HG03575 (cell line): ENCODE results near the gene C1orf52.

Experiments used
- ATAC-seq: cut with Tn5 transposase; IDR thresholded peaks from one replicate; pipeline ENCODE4 v1.9.1; 2021; ENCODE audit not compliant: unreplicated experiment, insufficient number of reproducible peaks, low FRiP score; ENCODE audit errors: extremely low read depth

The C1orf52 gene

DNA sequence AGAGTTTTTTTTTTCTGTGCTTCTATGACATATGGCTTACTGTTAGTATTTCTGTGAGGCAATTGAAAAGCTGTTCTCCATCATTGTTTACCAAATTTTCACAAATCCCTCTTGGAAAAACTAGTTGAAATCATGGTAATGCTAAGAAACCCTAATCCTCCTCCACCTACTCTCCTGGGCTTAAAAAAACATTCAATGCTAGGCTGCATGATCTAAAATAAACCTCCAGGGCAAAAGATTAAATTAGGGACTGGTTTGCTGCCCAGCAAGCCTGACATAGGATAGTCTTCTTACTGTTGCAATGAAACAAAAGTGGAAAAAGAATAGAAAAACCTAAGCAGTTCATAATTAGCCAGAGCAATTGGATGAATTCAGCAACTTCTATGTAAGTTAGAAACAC is 16.1 kb downstream of the C1orf52 start:
- ATAC-seq, result no peak

- no peak for ATAC-seq
Observed at GRCh38 chr1:85240643-85241042, 18.8 kb downstream of the C1orf52 start.

- no peak for ATAC-seq
Observed at GRCh38 chr1:85240174-85240601, 19.3 kb downstream of the C1orf52 start.

GRCh38 chr1:85237613-85238012 is 21.8 kb downstream of the C1orf52 start:
- no peak for ATAC-seq

GRCh38 chr1:85230305-85230977 is 29.0 kb downstream of the C1orf52 start:
- ATAC-seq, result no peak

- no peak for ATAC-seq
Observed at GRCh38 chr1:85229574-85230097, 29.8 kb downstream of the C1orf52 start.

GRCh38 chr1:85228972-85229371 is 30.5 kb downstream of the C1orf52 start:
- ATAC-seq, result no peak

- ATAC-seq, result no peak
Observed at GRCh38 chr1:85225624-85226380, 33.7 kb downstream of the C1orf52 start.

GRCh38 chr1:85224734-85225623 is 34.5 kb downstream of the C1orf52 start:
- ATAC-seq, result no peak

DNA sequence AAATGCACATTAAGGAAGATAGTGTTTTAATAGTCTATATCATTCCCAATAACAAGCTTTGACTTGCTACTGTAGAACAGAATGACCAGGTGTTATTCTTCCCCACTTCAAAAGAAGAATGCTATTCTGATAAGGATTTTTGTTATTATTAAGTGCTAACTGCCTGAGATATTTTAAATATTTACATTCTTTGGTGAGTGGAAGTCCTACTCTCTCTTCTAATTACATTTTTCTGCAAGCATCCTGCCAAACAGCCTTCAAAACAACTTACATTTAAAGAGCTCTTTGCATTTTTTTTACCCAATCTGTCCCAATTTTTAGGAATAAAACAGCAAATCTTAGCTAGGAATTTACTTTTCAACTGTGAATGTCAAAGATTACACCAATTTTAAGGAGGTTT is 35.2 kb downstream of the C1orf52 start:
- no peak for ATAC-seq

DNA sequence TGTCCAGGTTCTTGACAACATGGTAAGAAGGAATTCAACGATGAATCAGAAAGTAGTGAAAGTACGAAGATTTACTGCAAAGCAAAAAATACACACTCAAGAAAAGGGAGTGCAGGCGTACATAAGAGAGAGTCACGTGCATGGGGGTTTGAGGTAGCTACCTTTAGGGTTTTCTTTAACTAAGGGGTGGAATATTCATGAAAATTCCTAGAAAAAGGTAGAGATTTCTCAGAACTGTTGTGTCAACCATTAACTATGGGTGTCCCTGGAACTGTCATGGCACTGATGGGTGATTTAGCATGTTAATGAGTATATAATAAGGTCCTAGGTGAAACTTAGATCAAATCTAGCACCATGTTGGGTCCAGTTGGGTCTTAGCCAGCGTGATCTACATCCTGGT is 36.1 kb downstream of the C1orf52 start:
- ATAC-seq, result no peak

DNA sequence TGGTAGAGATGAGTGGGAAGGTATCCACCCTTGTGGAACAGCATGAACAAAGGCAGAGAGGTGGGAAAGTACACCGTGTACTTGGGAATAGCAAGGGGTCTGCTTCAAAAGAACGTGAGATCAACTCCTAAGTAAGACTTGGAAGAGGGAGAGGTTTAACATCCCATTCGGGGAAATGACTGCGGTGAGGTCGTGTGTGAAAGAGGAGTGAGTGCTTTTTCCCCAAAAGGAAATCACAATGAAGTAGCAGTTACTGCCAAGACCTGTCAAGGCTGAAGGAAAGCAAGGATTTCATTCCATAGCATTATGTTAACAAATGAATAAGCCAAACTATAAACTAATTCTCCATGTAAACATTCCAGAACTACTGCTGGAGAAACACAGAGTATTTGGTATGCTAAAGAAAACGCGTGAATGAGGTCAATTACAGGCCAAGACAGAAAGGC is 38.7 kb downstream of the C1orf52 start:
- ATAC-seq, result no peak

DNA sequence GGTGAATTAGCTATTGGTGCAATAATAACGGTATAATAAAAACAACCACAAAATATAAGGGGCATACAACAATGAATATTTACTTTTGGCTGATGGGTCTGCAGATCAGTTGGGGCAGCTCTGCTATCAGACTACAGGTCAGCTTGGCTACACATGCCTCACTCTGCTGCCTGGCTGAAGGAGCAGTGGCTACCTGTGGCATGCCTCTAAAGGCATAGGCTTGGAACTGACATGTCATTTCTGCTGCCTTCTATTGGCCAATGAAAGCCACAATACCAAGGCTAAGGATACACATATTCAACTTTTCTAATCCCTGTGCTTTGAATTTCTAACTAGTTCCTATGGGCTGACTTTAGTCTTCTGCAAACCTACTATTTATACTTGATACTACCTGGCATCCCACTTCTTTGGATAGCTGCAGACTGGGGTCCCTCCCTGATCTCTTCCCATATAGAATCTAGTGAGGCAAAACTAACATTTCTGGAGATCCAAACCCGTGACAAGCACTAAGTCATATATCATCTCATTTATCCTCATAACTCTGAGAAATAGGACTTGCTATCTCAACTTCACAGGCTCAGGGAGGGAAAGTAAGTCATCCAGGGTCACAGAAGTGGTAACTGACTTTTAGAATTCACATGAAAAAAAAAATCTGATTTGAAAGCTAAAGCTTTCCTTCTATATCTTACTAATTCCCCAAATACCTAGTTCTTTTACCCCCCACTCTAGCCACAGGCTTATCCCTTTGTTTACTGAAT is 39.4 kb downstream of the C1orf52 start:
- no peak for ATAC-seq

DNA sequence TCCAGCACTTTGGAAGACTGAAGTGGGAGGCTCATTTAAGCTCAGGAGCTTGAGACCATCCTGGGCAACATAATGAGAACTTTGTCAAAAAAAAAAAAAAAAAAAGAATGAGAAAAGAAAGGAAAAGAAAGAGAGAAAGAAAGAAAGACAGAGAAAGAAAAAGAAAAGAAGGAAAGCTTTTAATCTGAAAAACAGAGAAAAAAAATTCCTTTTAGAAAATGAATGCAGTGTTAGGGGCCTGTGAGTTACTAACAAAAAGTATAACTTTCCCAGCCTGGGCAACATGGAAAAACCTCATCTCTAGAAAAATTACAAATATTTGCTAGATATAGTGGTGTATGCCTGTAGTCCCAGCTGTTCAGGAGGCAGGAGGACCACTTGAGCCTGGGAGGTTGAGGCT is 42.8 kb downstream of the C1orf52 start:
- ATAC-seq, result no peak

GRCh38 chr1:85214654-85215053 is 44.8 kb downstream of the C1orf52 start:
- no peak for ATAC-seq

- no peak for ATAC-seq
Observed at GRCh38 chr1:85208488-85208887, 51.0 kb downstream of the C1orf52 start.

- no peak for ATAC-seq
Observed at GRCh38 chr1:85203573-85204171, 55.8 kb downstream of the C1orf52 start.

GRCh38 chr1:85202864-85203255 is 56.6 kb downstream of the C1orf52 start:
- ATAC-seq, result no peak
